IgD-negative memory B cell (primary cell): ENCODE results near the gene SLC39A6. TPM values are rescaled to one million over a fixed set of nuclear protein-coding genes. Genes with fewer than 3 reads are reported as not detected.
A peak's percentile ranks its signal among the peaks of the same experiment; 100 is the strongest.

Source experiments
- H3K27ac Mint-ChIP-seq, 3 donors: one replicate each; pipeline ENCODE4 v1.8.0; 2020 to 2022; ENCODE audit warnings: mild to moderate bottlenecking in 3 of 3, mixed read lengths in 3 of 3, moderate library complexity in 1 of 3
- H3K27me3 Mint-ChIP-seq: one replicate; pipeline ENCODE4 v1.8.0; 2021; ENCODE audit warnings: mixed read lengths
- H3K36me3 Mint-ChIP-seq: one replicate; pipeline ENCODE4 v1.8.0; 2020; ENCODE audit warnings: mild to moderate bottlenecking, mixed read lengths
- H3K4me1 Mint-ChIP-seq, 3 donors: one replicate each; pipeline ENCODE4 v1.8.0; 2020 to 2022; ENCODE audit warnings: mixed read lengths in 3 of 3, mild to moderate bottlenecking in 1 of 3
- H3K4me3 Mint-ChIP-seq, 4 donors: one replicate each; pipeline ENCODE4 v1.8.0; 2020 to 2022; ENCODE audit warnings: mild to moderate bottlenecking in 4 of 4, mixed read lengths in 4 of 4, moderate library complexity in 3 of 4
- H3K9me3 Mint-ChIP-seq, 3 donors: one replicate each; pipeline ENCODE4 v1.8.0; 2020 to 2021; ENCODE audit warnings: mixed read lengths in 3 of 3, mild to moderate bottlenecking in 1 of 3
- polyA plus RNA-seq: library from polyadenylated mRNA; unstranded; fragments of 300-500 nt; fragmentation: Illumina TruSeq; gene quantifications from one replicate; pipeline ENCODE4 v1.2.3, GENCODE V29; 2021

The SLC39A6 gene
- polyA plus RNA-seq, 1 donor from 2014 or later = 24.3 TPM

- Mint-ChIP-seq H3K9me3 (no peaks in the 10 kb centered on the region), H3K27me3 (no peaks in the 10 kb centered on the region), H3K4me3 (no peak overlapping the region), H3K27ac (no peak overlapping the region), H3K4me1 (peaks cover 23 to 36% (median 31%) of the 10 kb centered on the region in 3 donors), H3K36me3 (peaks cover 14% of the 10 kb centered on the region)
Observed at GRCh38 chr18:36153203-36153602, 24.1 kb upstream of the SLC39A6 start.

GRCh38 chr18:36152781-36153180, 23.6 kb upstream of the SLC39A6 start:
- peaks cover 14% of the 10 kb centered on the region for H3K36me3 Mint-ChIP-seq

GRCh38 chr18:36149514-36150289, 20.6 kb upstream of the SLC39A6 start:
- Mint-ChIP-seq H3K27ac (peak overlapping the region; percentile 10 to 82 (median 50)), H3K9me3 (no peaks in the 10 kb centered on the region), H3K4me3 (peak overlapping the region; percentile 1 to 84 (median 42)), H3K36me3 (peaks cover 13% of the 10 kb centered on the region), H3K27me3 (no peaks in the 10 kb centered on the region), H3K4me1 (peaks cover 23 to 36% (median 32%) of the 10 kb centered on the region in 3 donors)

More at GRCh38 chr18:36152781-36153180, 23.6 kb upstream of the SLC39A6 start:
- no peaks in the 10 kb centered on the region for H3K27me3 Mint-ChIP-seq
- H3K9me3 Mint-ChIP-seq = no peaks in the 10 kb centered on the region
- H3K4me1 Mint-ChIP-seq = peaks cover 23 to 35% (median 28%) of the 10 kb centered on the region in 3 donors
- peak overlapping the region in 2 of 4 donors; percentile 13 to 51 for H3K4me3 Mint-ChIP-seq
- no peak overlapping the region for H3K27ac Mint-ChIP-seq

- Mint-ChIP-seq H3K9me3 (no peaks in the 10 kb centered on the region), H3K4me3 (no peak overlapping the region), H3K27me3 (no peaks in the 10 kb centered on the region), H3K27ac (no peak overlapping the region), H3K4me1 (peaks cover 0 to 10% (median 8%) of the 10 kb centered on the region in 3 donors), H3K36me3 (peaks cover 10% of the 10 kb centered on the region)
Observed at GRCh38 chr18:36143391-36143790, 14.3 kb upstream of the SLC39A6 start.

GRCh38 chr18:36142751-36143150, 13.6 kb upstream of the SLC39A6 start:
- H3K4me1 Mint-ChIP-seq = peaks cover 0 to 10% (median 6%) of the 10 kb centered on the region in 3 donors
- H3K27me3 Mint-ChIP-seq = no peaks in the 10 kb centered on the region
- peaks cover 10% of the 10 kb centered on the region for H3K36me3 Mint-ChIP-seq

GRCh38 chr18:36141576-36141975, 12.4 kb upstream of the SLC39A6 start:
- H3K36me3 Mint-ChIP-seq = peaks cover 10% of the 10 kb centered on the region
- H3K9me3 Mint-ChIP-seq = no peaks in the 10 kb centered on the region
- no peak overlapping the region for H3K4me3 Mint-ChIP-seq
- H3K27me3 Mint-ChIP-seq = no peaks in the 10 kb centered on the region
- no peak overlapping the region for H3K27ac Mint-ChIP-seq
- H3K4me1 Mint-ChIP-seq = peaks cover 0 to 7% (median 3%) of the 10 kb centered on the region in 3 donors

More at GRCh38 chr18:36142751-36143150, 13.6 kb upstream of the SLC39A6 start:
- H3K9me3 Mint-ChIP-seq = no peaks in the 10 kb centered on the region
- H3K27ac Mint-ChIP-seq = no peak overlapping the region
- no peak overlapping the region for H3K4me3 Mint-ChIP-seq

- no peak overlapping the region for H3K27ac Mint-ChIP-seq
- H3K27me3 Mint-ChIP-seq = no peaks in the 10 kb centered on the region
- no peaks in the 10 kb centered on the region for H3K9me3 Mint-ChIP-seq
- no peak overlapping the region for H3K4me3 Mint-ChIP-seq
- H3K4me1 Mint-ChIP-seq = peaks cover 3 to 8% (median 8%) of the 10 kb centered on the region in 3 donors
- peaks cover 4% of the 10 kb centered on the region for H3K36me3 Mint-ChIP-seq
Observed at GRCh38 chr18:36139245-36139644, 10.1 kb upstream of the SLC39A6 start.

GRCh38 chr18:36135264-36135663, 6.1 kb upstream of the SLC39A6 start:
- peaks cover 2% of the 10 kb centered on the region for H3K36me3 Mint-ChIP-seq
- no peaks in the 10 kb centered on the region for H3K9me3 Mint-ChIP-seq
- H3K4me3 Mint-ChIP-seq = no peak overlapping the region
- no peak overlapping the region for H3K27ac Mint-ChIP-seq
- no peaks in the 10 kb centered on the region for H3K27me3 Mint-ChIP-seq
- H3K4me1 Mint-ChIP-seq = peaks cover 25 to 30% (median 26%) of the 10 kb centered on the region in 3 donors

- peak overlapping the region in 3 of 4 donors; percentile 60 to 100 (median 99) for H3K4me3 Mint-ChIP-seq
- H3K27ac Mint-ChIP-seq = peak overlapping the region in 2 of 3 donors; percentile 67 to 81
- no peaks in the 10 kb centered on the region for H3K27me3 Mint-ChIP-seq
- H3K4me1 Mint-ChIP-seq = peaks cover 33 to 38% (median 35%) of the 10 kb centered on the region in 3 donors
- H3K36me3 Mint-ChIP-seq = peaks cover 2% of the 10 kb centered on the region
- H3K9me3 Mint-ChIP-seq = no peaks in the 10 kb centered on the region
Observed at GRCh38 chr18:36132756-36133155, 3.6 kb upstream of the SLC39A6 start.

GRCh38 chr18:36131692-36132483, 2.7 kb upstream of the SLC39A6 start:
- Mint-ChIP-seq H3K36me3 (peaks cover 2% of the 10 kb centered on the region), H3K27me3 (no peaks in the 10 kb centered on the region), H3K4me3 (peak overlapping the region; percentile 96 to 100 (median 98)), H3K27ac (peak overlapping the region; percentile 16 to 81 (median 67)), H3K4me1 (peaks cover 35 to 43% (median 40%) of the 10 kb centered on the region in 3 donors), H3K9me3 (no peaks in the 10 kb centered on the region)

- Mint-ChIP-seq H3K4me3 (peak overlapping the region; percentile 96 to 100 (median 98)), H3K9me3 (no peaks in the 10 kb centered on the region), H3K27me3 (no peaks in the 10 kb centered on the region), H3K27ac (peak overlapping the region in 2 of 3 donors; percentile 39 to 99), H3K4me1 (peaks cover 36 to 46% (median 43%) of the 10 kb centered on the region in 3 donors), H3K36me3 (peaks cover 2% of the 10 kb centered on the region)
Observed at GRCh38 chr18:36130883-36131653, 1.9 kb upstream of the SLC39A6 start.

GRCh38 chr18:36130039-36130831, 1.1 kb upstream of the SLC39A6 start:
- Mint-ChIP-seq H3K27me3 (no peaks in the 10 kb centered on the region), H3K4me3 (peak overlapping the region; percentile 96 to 100 (median 98)), H3K36me3 (peaks cover 2% of the 10 kb centered on the region), H3K4me1 (peaks cover 36 to 45% (median 36%) of the 10 kb centered on the region in 3 donors), H3K27ac (peak overlapping the region; percentile 98 to 99 (median 99)), H3K9me3 (no peaks in the 10 kb centered on the region)

- Mint-ChIP-seq H3K27me3 (no peaks in the 10 kb centered on the region), H3K4me1 (peaks cover 33 to 44% (median 36%) of the 10 kb centered on the region in 3 donors), H3K27ac (peak overlapping the region; percentile 98 to 99 (median 99)), H3K9me3 (no peaks in the 10 kb centered on the region), H3K36me3 (peaks cover 2% of the 10 kb centered on the region), H3K4me3 (peak overlapping the region; percentile 96 to 100 (median 98))
Observed at GRCh38 chr18:36128907-36129299, 237 bp downstream of the SLC39A6 start.

- Mint-ChIP-seq H3K9me3 (no peaks in the 10 kb centered on the region), H3K4me3 (peak overlapping the region; percentile 96 to 100 (median 98)), H3K27ac (peak overlapping the region; percentile 81 to 99 (median 98)), H3K4me1 (peaks cover 32 to 43% (median 36%) of the 10 kb centered on the region in 3 donors), H3K27me3 (no peaks in the 10 kb centered on the region), H3K36me3 (peaks cover 2% of the 10 kb centered on the region)
Observed at GRCh38 chr18:36128530-36128870, 640 bp downstream of the SLC39A6 start.
